GM19467 (cell line): ENCODE measurements around the gene KRT82.

Experiments used
- ATAC-seq: cut with Tn5 transposase; IDR thresholded peaks from one replicate; pipeline ENCODE4 v1.9.1; 2021; ENCODE audit warnings: mild to moderate bottlenecking, moderate library complexity; ENCODE audit not compliant: unreplicated experiment

Gene KRT82

DNA sequence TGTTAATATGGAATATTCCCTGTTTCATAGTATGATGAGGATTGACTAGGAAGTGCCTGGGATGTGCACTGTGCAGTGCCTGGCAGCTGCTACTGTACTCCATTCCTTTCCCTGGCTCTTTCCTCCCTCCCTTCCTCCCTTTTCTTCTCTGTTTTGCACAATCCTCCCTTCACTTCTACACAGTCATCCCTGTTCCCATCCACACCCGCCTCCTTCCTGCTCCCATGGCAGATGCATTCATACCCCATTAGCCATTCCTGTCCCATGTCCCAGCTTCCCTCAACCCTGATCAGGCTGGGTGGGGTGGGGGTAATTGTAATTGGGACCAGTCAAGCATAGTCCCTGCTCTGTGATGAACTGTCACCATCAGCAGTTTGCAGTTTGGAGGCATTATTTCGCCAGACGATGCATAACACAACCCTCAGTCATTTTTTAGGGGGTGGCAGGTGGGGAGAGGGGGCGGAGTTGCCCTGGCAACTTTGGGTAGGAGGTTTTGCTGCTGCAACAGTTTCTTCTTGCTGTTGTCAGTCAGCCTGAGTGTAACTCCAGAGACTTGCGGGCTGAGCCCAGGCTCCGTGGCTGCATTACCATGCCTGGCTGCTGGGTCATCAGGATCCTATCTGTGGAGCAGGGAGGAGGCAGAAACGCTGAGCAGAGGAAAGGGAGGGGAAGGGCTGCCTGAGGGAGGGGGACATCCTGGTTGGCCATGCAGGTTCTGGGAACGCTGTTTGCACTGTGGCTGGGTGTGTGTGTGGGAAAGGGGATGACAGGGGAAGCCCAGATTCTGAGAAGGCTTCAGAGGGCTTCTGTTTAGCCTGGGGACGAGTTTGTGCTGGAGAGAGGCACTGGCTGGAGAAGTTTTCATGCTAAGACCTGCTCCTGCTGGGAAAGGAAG, 16.6 kb downstream of the KRT82 start:
- ATAC-seq, result no peak

DNA sequence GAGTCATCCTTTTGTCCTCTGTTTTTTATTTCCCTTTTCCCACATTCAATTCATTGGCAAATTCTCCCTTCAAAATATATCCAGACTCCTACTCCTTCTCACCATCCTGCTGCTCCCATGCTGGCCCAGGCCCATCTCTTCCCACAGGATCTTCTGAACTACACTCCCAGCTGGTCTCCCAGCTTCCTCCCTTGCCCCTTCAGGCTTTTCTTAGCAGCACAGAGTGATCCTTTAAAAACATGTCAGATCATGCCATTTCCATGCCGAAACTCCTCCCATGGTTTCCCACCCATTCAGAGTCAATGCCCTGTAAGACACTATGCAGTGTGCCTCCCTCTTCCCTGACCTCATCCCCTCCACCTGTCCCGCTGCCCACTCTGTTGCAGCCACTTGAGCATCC, 18.3 kb downstream of the KRT82 start:
- ATAC-seq, result no peak

DNA sequence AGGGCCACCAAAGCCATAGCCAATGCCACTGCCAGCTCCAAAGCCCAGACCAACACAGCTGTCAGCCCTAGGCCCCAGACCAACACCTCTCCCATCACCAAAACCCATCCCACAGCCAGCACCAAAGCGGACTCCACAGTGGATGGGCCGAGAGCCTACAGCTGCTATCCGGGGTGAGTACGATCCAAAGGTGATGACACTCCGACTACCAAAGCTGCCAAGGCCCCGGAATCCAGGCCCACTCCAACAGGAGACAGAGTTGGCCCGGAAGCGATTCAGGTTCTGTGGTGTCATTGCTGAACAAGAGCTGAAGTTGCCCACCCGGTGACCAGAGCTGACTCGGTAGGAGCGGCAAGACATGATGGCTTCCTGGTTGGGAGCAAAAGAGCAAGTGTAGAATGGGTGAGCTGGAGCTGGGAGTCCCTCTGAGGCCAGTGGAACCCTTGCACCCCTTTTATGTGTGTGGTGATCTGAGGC, 20.9 kb downstream of the KRT82 start, which contains the start of gene KRT84:
Gene KRT84 (minus strand): TSS at position 427 of the 477 bp plus-strand sequence. CDS start 67 bp downstream, at position 360.
- ATAC-seq, result no peak

DNA sequence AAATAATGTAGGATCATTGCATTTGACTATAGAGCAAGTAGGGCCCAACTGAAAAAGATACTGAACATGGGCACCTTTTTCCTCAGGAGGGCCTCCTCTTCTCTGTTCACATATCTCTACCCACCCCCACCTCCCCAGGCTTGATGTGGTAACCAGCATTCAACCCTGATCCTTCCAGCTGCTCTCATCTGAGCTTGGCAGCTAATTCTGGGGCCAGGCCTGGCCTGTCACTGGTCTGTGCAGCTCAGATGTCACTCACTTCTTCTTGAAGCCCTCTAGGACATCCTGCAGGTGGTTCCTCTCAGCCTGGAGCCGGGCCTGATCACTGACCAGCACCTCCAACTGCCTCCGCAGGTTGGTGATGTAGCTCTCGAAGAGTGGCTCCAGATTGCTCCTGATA, 22.8 kb downstream of the KRT82 start:
- no peak for ATAC-seq

DNA sequence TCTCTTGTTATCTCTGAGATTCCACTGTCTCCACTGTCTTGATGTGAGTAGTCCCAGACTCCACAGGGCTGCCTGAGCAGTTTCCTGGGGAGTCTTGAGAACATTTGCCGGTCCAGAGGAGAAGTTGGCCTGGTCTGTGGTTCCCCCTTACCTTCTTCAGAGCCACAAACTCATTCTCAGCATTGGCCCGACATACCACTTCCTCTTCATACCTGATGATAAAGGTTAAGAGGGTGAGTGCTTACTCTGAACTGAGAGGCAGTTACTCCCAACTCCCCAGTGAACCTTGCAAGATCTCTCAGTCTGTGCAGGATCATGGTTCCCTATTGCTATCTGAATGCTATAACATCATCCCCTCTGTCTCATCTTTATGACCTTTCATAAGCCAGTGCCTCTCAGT, 23.3 kb downstream of the KRT82 start:
- ATAC-seq, result no peak

DNA sequence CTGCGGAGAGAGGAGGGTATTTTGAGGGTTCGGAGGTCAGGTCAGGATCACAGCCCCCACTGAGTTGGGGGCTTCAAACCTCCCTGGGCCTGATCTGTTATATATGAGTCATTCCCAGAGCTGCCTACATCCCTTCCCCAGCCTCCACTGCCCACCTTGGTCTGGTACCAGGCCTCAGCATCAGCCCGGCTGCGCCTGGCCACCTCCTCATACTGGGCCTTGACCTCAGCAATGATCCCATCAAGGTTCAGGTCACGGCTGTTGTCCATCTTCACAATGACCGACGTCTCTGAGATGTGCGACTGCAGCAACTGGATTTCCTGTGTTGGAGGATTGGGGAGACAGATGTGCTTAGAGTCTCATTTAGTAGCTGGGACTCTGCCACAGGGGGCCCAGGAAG, 24.9 kb downstream of the KRT82 start:
- no peak for ATAC-seq

DNA sequence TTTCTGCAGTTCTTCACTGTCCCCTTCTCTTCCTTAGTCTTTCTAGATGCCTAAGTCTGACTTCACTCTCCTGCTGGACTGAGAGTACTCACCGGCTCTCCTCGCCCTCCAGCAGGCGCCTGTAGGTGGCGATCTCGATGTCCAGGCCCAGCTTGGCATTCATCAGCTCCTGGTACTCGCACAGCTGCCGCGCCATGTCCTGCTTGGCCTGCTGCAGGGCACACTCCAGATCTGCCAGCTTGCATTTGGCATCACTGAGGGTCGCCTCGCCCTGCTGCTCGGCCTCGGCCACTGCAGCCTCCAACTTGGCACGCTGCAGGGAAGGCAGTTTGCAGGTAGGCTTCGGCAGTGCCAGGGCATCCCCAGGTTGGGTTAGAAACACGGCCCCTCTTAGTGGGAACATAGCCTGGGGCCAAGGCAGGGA, 25.9 kb downstream of the KRT82 start:
- ATAC-seq, result no peak

DNA sequence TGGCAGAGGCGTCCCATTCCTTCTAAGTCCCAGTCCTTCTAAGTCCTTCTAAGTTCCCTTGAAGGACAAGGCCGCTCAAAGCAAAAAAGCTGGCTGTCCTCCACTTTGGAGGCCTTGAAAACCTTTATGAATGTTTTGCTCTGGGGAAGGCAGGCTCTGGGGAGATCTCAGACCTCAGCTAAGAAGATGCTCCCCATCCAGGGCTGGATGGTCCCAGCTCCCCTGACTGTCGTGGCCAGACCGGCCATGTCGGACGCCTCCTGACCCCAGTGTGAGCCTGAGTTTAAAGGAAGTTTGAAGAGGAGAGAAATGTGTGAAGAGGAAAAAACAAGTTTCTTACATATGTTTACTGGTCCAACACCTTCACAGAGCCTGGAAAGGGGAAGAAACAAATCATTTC, 26.6 kb downstream of the KRT82 start:
- no peak for ATAC-seq

DNA sequence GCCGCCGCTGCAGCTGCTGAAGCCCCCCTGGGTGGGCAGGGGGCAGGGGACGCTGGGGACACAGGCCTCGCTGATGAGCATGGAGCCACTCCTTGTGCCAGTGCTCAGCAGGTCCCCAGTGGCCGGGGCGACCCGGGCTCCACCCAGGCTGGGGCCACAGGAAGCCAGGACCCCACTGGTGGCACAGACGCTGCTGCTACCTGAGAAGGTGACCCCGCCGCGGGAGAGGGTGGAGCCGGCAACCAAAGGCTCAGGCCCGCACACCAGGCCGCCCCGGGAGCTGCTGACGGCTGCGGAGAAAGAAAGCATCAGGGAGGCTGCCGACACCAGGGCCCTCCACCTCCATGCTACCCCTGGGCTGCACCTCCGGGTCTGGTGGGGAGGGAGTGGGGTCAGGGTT, 28.0 kb downstream of the KRT82 start:
- no peak for ATAC-seq

DNA sequence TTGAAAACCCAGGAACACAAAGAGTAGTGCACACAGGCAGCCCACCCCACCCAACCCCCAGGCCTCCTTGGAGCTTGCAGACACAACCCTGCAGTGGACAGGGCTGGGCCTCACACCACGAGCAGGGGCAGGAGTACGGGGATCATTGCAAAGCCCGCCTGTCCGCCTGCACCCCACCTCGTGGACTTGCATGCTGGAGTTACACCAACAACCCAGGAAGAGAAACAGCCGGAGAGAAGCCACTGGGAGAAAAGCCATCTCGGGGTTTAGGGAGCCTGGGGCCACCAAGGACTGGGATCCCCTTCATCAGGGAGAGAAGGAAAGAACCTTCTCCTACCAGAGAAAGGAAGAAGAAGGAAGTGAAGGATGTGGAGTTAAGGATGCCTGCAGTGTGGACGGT, 28.9 kb downstream of the KRT82 start:
- ATAC-seq, result no peak

DNA sequence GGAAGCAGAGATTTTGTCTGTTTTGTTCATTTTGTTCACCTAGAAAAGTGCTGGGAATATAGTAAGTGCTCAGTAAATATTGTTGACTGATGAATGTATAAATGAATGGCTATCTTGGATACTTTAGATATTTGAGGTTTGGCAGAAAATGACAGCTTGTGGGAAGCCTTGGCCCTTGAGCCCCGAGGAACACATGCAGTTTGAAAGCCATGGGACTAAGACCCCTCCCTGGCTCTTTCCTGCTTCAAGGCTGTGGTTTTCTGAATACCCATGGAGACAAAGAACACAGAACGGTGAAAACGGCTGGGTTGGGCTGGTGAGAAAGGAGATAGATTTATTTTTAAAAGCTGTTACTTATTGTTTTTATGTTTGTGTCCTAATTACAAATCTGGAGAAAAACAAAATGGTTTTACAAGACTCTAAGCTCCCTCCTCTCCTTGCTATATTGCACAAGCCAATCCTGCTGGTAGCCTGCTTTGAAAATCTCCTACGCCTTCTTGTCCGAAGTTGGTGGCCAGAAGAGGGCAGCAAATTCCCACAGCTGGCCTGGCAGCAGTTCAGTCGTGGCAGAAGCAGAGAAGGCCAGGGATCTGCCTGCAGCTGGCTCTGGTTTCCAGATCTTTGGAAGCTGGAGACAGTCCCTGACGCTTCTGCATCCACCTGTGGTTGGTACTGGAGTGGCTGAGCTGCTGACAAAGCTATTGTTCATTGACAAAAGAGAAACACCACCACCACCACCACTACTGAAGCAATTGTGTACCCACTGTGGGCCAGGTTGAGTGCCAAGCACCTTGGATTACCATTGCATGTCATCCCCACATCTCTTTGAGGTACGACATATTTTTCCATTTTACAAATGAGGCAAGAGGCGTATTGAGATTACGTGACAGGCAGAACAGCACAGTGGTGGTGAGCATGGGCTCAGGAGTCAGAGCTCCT, 33.6 kb downstream of the KRT82 start:
- ATAC-seq, result no peak

DNA sequence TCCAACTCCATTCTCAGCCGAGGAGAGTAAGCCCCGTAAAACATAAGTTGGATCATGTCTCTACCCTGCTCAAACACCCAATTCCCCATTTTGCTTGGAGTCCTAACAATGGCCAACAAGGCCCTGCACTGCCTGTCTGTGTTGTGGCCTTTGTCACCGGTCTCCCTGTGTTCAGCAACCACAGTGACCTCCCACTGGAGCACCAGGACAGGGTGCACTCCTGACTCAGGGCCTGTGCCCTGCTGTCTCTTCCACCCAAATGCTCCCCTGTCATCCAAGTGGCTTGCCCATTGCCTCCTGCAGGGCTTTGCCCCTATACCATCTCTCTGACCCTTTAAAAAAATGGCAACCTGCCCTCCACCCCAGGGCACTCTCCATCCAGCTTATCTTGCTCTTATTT, 34.4 kb downstream of the KRT82 start:
- ATAC-seq, result no peak

DNA sequence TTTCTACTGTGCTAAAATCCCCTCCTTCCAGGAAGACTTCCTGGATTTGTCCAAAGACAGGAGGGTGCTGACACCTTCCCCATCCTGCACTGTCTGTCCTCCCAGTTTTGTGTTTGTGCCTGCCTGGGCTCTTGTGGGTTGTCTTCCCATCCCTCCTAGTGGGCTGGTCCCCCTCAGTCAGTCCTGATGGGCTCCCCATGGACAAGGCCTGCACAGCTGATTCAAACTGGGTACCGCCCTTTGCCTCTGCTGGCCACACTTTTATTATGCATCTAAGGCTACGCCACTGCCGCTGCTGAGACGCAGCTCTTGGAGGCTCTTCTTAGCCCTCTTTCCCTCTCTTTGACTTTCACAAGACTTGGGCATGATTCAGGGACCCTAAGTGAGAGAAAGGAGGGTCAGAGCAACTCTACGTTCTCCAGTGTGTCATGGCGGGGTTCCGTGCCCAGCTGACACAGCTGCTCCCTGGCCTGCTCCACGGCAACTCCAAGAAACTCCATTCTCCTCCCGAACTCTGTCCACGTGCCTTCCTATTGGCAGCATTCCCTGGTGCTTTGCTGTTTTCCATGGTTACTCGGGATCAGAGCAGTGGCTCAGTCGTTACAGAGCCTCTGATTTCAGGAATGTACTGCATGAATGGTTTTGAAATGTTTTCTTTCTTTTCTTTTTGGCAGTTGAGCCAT, 35.1 kb downstream of the KRT82 start:
- no peak for ATAC-seq

DNA sequence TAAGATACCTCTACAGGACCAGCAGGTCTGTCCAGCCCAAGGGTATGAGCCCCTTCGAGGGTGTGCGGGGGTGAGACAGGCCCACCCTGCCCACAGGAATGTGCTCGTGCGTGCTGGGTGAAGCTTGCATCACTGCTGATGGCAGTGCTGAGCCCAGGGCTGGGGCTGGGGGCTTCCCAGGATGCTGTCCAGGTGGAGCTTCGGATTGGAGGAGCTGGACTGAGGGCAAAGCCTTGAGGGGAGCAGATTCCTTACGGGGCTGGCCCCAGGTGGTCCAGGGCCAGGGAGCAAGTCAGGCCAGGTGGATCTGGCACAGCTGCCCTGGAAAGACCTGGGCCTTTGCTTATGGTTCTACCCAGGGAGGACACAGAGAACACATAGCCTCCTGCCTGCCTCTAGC, 36.3 kb downstream of the KRT82 start:
- no peak for ATAC-seq

DNA sequence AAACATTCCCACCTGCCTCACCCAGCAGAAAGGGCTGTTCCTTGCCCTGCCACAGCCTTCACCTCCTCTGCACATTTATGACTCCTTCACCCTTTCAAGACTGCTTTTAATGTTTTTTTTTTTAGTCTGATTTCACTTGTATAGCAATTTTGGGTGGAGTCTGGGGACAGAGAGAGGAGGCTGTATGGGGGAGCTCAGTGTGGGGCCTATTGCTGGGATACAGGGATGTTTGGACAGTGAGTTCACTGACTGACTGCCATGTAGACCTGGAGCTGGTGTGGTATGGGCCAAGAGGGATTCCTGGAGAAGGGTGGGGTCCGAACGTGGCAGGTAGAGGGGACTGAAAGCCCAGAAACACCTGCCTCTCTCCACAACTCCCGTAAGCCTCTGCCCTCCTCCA, 36.9 kb downstream of the KRT82 start:
- no peak for ATAC-seq

DNA sequence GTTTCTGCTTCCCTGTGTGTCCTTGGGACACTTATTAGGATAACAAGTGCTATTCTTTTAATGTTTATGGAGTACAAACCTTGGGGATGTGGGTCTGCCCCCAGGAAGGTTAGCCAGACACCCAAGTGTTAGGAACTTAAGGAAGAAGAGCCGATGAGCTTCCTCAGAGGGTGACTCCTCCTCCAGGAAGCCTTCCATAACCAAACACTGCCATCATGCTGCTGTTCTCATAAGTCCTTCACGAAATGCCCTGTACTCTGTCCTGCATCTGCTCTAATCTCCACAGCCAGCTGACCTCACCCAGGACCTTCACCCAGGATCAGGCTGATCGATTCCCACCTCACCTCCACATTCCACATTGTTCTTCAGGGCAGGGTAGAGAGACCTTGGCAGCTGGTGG, 37.6 kb downstream of the KRT82 start:
- no peak for ATAC-seq

DNA sequence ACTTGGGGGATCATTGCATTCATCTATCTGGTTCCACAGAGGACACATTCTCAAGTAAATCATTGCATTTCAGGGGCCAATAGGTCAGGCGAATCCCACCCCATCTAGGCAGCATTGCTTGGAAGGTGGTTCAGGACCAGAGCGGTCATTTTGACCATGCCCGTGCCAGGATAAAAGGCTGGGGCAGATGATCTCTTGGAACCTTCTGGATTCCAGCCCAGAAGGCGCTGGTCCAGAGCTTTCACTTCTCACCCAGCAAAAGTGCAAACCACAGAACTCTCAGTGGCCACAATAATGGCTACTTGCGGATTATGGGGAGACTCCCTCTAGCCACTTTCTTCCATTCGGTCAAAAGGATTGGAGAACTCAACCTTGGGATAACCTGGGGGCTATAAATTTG, 38.3 kb downstream of the KRT82 start:
- no peak for ATAC-seq

DNA sequence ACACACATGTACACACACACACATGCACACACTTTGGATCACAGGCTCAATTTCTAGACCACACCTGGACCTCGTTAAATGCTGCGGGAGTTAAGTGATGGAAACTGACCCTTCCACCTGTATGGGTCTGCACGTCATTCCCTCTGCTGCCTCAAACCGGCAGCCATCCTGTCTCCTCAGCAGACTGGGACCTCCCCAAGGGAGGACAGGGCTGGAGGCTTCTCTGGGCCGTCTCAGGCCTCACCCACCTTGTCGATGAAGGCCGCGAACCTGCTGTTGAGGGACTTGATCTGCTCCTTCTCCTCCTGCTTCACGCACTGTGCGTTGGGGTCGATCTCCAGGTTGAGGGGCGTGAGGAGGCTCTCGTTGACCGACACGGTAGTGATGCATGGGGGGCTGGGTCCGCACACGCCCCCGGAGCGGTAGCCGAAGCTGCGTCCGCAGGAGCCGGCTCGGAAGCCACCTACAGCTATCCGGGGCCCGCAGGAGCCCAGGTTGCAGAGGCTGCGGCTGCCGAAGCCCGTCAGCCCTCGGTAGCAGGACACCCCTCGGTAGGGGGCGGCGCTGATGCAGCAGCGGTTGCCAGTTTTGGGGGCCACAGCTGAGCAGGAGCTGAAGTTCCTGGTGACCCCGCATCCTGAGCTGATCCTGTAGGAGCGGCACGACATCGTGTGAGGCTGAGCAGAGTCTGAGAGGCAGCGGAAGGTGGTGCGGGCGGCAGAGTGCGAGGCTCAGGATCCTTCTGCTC, 39.2 kb downstream of the KRT82 start, which contains the start of gene KRT85:
Gene KRT85 (minus strand): TSS at position 744 of the 748 bp plus-strand sequence. CDS start 76 bp downstream, at position 668.
- ATAC-seq, result no peak

DNA sequence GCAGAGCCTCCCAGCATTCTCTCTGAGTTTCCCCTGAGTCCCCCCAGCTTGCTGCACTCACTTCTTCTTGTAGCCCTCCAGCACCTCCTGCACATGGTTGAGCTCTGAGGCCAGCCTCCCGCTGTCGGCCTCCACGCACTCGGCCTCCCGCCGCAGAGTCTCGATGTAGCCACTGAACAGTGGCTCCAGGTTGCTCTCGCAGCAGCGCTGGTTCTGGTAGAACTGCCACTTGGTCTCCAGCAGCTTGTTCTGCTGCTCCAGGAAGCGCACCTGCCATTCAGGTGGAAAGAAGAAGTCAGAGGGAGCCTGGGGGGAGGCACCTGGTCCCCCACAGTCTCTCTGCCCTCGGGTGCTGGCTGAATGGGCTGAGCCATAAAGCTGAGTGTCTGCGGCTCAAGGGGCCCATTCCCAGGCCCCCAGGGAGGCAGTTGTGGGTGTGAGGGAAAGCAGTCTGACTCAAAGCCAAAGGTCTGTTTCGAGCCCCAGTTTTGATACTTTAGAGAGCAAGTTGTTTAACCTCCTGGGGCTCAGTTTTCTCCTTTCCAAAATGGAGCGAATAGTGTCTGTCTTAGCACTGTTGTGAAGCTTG, 41.1 kb downstream of the KRT82 start:
- no peak for ATAC-seq

DNA sequence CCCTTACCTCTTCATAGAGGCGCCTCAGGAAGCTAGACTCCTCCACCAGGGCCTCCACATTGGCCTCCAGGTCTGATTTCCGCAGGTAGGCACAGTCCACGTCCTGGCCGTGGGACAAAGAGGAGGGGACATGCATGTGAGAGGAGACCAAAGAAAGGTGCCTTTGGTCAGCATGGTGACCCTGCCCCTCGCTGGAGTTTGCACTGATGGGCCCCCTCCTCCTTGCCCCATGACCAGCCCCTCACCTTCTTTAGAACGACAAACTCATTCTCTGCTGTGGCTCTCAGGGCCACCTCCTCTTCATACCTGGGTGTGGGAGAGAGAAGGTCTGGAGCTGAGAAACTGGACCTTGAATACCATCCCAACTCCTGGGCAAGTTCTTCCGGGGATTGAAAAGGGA, 42.1 kb downstream of the KRT82 start:
- no peak for ATAC-seq
